ENCODE measurements around the gene BLCAP. TPM values are rescaled to one million over a fixed set of nuclear protein-coding genes. Genes with fewer than 3 reads are reported as not detected.
A peak's percentile ranks its signal among the peaks of the same experiment; 100 is the strongest.

Gene BLCAP
- total RNA-seq, 1 experiment from 2014 or later, result 54.3 TPM

DNA sequence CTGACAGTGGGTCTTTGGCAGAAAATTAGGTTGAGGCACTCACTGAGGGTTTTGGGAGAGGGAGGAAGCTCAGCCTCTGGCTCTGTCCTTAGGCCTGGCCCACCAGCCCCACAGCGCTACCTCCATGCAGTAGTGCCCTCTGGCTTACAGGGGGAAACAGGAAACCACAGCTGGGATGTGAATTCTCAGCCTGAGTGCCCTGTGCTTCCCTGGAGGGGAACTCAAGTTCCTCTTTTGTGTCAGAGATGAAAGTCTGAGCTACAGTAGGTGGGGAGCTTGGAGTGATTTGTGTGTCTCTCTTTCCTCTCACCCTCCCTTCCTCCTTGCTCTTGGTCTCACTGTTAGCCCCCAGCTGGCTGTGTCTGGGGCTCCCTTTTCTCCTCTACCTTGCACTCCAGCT is 48.2 kb upstream of the BLCAP start:
- H3K27me3 ChIP-seq (ENCODE audit: insufficient read depth, low read length), result no peaks in the 10 kb centered on the region
- H4K20me1 ChIP-seq (ENCODE audit: control insufficient read depth, insufficient read depth, insufficient read length), result no peaks in the 10 kb centered on the region
- H3K23ac ChIP-seq (ENCODE audit: insufficient read length, low read depth, low read length), result no peak overlapping the region
- H3K18ac ChIP-seq (ENCODE audit: insufficient read length, low read depth, low read length), result no peak overlapping the region
- H2AFZ ChIP-seq (ENCODE audit: low read length), result no peak overlapping the region
- H3K9me3 ChIP-seq (ENCODE audit: control insufficient read depth, low read depth, low read length), result no peaks in the 10 kb centered on the region
- H3K79me2 ChIP-seq (ENCODE audit: insufficient read depth, low read length), result no peaks in the 10 kb centered on the region
- H3K4me2 ChIP-seq (ENCODE audit: insufficient read depth, insufficient read length, low read length), result no peak overlapping the region
- peak; percentile 63 for DNase-seq
- H3K56ac ChIP-seq (ENCODE audit: insufficient read length, low read depth, low read length), result no peak overlapping the region
- no peaks in the 10 kb centered on the region for H3K79me1 ChIP-seq (ENCODE audit: insufficient read depth, low read depth, low read length, poor library complexity, severe bottlenecking)
- no peak overlapping the region for H3T11ph ChIP-seq (ENCODE audit: low read length)
- no peaks in the 10 kb centered on the region for H3K23me2 ChIP-seq (ENCODE audit: insufficient read length, low read depth, low read length, poor library complexity, severe bottlenecking)
- no peaks in the 10 kb centered on the region; the same call in 1 of the 2 replicates for H3K4me1 ChIP-seq (ENCODE audit: insufficient read depth, low read length)
- H3K27me3 Mint-ChIP-seq (ENCODE audit: low read depth), result peaks cover 6% of the 10 kb centered on the region; the same call in 1 of the 2 replicates
- TF ChIP-seq, protein P1, sequence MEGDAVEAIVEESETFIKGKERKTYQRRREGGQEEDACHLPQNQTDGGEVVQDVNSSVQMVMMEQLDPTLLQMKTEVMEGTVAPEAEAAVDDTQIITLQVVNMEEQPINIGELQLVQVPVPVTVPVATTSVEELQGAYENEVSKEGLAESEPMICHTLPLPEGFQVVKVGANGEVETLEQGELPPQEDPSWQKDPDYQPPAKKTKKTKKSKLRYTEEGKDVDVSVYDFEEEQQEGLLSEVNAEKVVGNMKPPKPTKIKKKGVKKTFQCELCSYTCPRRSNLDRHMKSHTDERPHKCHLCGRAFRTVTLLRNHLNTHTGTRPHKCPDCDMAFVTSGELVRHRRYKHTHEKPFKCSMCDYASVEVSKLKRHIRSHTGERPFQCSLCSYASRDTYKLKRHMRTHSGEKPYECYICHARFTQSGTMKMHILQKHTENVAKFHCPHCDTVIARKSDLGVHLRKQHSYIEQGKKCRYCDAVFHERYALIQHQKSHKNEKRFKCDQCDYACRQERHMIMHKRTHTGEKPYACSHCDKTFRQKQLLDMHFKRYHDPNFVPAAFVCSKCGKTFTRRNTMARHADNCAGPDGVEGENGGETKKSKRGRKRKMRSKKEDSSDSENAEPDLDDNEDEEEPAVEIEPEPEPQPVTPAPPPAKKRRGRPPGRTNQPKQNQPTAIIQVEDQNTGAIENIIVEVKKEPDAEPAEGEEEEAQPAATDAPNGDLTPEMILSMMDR (conservative IDR thresholded peaks at IDR 0.05), result peak; percentile 31; the same call in 2 of the 3 replicates
- H4K8ac ChIP-seq (replicated peaks; ENCODE audit: insufficient read length, low read depth, low read length), result no peak overlapping the region
- no peaks in the 10 kb centered on the region; a peak in 1 of 7 replicates for H3K36me3 Mint-ChIP-seq (ENCODE audit: insufficient read depth in 1 of 3, low read depth in 3 of 3)
- no peak overlapping the region for H2BK5ac ChIP-seq (ENCODE audit: insufficient read length, low read length)
- no peak overlapping the region for H3K27ac ChIP-seq (ENCODE audit: insufficient read length, low read depth, low read length)
- H2BK15ac ChIP-seq (ENCODE audit: low read depth, low read length), result no peak overlapping the region
- H2AK5ac ChIP-seq (ENCODE audit: insufficient read length, low read length), result no peak overlapping the region
- no peak overlapping the region for H2BK120ac ChIP-seq (ENCODE audit: low read depth, low read length, poor library complexity, severe bottlenecking)
- no peak overlapping the region for H2BK12ac ChIP-seq (ENCODE audit: insufficient read length, low read depth, low read length)
- no peak overlapping the region for H2BK20ac ChIP-seq (ENCODE audit: low read depth, low read length, poor library complexity, severe bottlenecking)
- no peak overlapping the region for H3K14ac ChIP-seq (ENCODE audit: insufficient read depth, low read length)
- H3K4ac ChIP-seq (ENCODE audit: low read depth, low read length), result no peak overlapping the region
- no peaks in the 10 kb centered on the region; a peak in 2 of 5 replicates for H3K9me3 Mint-ChIP-seq
- H3K4me3 Mint-ChIP-seq, result no peak overlapping the region
- no CpG with 5 or more reads among the region's 1 CpG for WGBS (ENCODE audit: extremely low coverage, insufficient read length, low lambda C conversion rate)
- no peak overlapping the region for H3K9ac ChIP-seq (ENCODE audit: extremely low read depth, insufficient read length, low read length)
- no peak overlapping the region; a peak in 1 of 7 replicates for H3K27ac Mint-ChIP-seq
- H4K91ac ChIP-seq (ENCODE audit: insufficient read length, low read depth, low read length), result no peak overlapping the region
- H4K5ac ChIP-seq (ENCODE audit: insufficient read length, low read depth, low read length), result no peak overlapping the region
- peaks cover 10 to 19% of the 10 kb centered on the region in 2 experiments for H3K4me1 Mint-ChIP-seq
